ENCODE results near the gene ALDH3B2.

DNA sequence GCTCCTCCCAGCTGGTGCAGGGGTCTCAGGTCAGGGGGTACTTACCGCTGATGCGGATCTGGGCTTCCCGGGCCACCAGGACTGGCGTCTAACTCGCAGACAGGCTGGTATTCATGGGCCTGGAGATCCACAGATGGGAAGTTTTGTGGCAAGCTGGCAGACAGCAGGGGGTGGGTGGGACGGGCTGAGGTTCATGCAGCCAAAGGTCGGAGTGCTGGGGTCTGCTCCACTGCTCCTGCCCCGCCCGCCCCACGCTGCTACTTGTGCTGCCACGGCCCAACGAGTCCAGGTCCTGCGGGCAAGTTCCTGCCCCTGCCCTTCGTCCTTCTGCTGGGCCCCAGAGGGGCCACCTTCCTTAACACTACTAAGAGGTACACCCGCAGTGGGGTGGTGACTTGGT, 27.0 kb downstream of the ALDH3B2 start:
- TF ChIP-seq, protein P1, sequence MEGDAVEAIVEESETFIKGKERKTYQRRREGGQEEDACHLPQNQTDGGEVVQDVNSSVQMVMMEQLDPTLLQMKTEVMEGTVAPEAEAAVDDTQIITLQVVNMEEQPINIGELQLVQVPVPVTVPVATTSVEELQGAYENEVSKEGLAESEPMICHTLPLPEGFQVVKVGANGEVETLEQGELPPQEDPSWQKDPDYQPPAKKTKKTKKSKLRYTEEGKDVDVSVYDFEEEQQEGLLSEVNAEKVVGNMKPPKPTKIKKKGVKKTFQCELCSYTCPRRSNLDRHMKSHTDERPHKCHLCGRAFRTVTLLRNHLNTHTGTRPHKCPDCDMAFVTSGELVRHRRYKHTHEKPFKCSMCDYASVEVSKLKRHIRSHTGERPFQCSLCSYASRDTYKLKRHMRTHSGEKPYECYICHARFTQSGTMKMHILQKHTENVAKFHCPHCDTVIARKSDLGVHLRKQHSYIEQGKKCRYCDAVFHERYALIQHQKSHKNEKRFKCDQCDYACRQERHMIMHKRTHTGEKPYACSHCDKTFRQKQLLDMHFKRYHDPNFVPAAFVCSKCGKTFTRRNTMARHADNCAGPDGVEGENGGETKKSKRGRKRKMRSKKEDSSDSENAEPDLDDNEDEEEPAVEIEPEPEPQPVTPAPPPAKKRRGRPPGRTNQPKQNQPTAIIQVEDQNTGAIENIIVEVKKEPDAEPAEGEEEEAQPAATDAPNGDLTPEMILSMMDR (IDR thresholded peaks at IDR 0.05): no peak
- no peak for TF ChIP-seq EP300 (IDR thresholded peaks at IDR 0.05)
- no peak for TF ChIP-seq POLR2A (IDR thresholded peaks at IDR 0.05)

Measured in tibial nerve (tissue), 4 donors.